HEK293 (cell line): Measurements from ENCODE around the gene HECTD4.

Source experiments
- CTCF ChIA-PET: fragments of 350-600 bp; formaldehyde crosslinking; extraction: SDS; loops from one replicate; lab custom pipeline; 2021; ENCODE audit warnings: antibody characterized with exemption; lab: Yijun Ruan, JAX
- POLR2A ChIA-PET: fragments of 300-600 bp; formaldehyde crosslinking; extraction: SDS; loops from one replicate; lab custom pipeline; 2020; ENCODE audit warnings: antibody characterized with exemption, inconsistent platforms; lab: Yijun Ruan, JAX
- H3K27ac ChIP-seq: fragments of 200-500 bp; sonication (Bioruptor generic); 2 replicates; pipeline ENCODE4 v1.5.1; 2014; ENCODE audit warnings: low read depth, low read length, control low read depth, inconsistent platforms; ENCODE audit errors: extremely low read depth
- H3K36me3 ChIP-seq, 2 experiments: fragments of 200-500 bp in 1 of 2; sonication (Bioruptor generic) in 1 of 2; 1 replicate in 1 of 2; 2 replicates in 1 of 2; pipeline ENCODE4 v1.5.1; 2014 to 2017; ENCODE audit warnings: inconsistent platforms in 2 of 2, low read length in 2 of 2; ENCODE audit not compliant: control insufficient read depth in 2 of 2, insufficient read depth in 1 of 2
- H3K4me1 ChIP-seq: fragments of 200-500 bp; sonication (Bioruptor generic); 2 replicates; pipeline ENCODE4 v1.5.1; 2014; ENCODE audit warnings: mild to moderate bottlenecking, low read length, inconsistent platforms; ENCODE audit not compliant: control insufficient read depth, insufficient read depth
- H3K4me3 ChIP-seq: 2 replicates; pipeline ENCODE4 v1.5.1; 2011; ENCODE audit warnings: low read depth, mild to moderate bottlenecking, control low read depth, low read length, moderate library complexity
- H3K9me3 ChIP-seq: fragments of 200-500 bp; sonication (Bioruptor generic); 2 replicates; pipeline ENCODE4 v1.5.1; 2014; ENCODE audit warnings: low read depth, low read length, inconsistent platforms; ENCODE audit not compliant: control insufficient read depth, insufficient read depth
- GLI4 ChIP-seq: fragments of 450-650 bp; formaldehyde crosslinking; IDR thresholded peaks from 2 replicates; pipeline ENCODE4 v1.5.1; 2016; ENCODE audit warnings: missing biosample characterization, missing genetic modification characterization
- KLF1 ChIP-seq: fragments of 450-650 bp; formaldehyde crosslinking; IDR thresholded peaks from 2 replicates; pipeline ENCODE4 v1.5.1; 2016; ENCODE audit warnings: missing biosample characterization, missing genetic modification characterization
- KLF16 ChIP-seq: fragments of 450-650 bp; formaldehyde crosslinking; IDR thresholded peaks from 2 replicates; pipeline ENCODE4 v1.5.1; 2017; ENCODE audit warnings: missing biosample characterization, missing genetic modification characterization
- RBAK ChIP-seq: fragments of 450-650 bp; formaldehyde crosslinking; IDR thresholded peaks from 2 replicates; pipeline ENCODE4 v1.5.1; 2016; ENCODE audit warnings: missing biosample characterization, missing genetic modification characterization
- SETDB1 ChIP-seq: IDR thresholded peaks from one replicate; pipeline ENCODE4 v1.6.1; 2017; ENCODE audit warnings: mild to moderate bottlenecking, low read length, moderate library complexity, mixed read lengths; ENCODE audit not compliant: insufficient read length
- TRIM28 ChIP-seq: IDR thresholded peaks from 2 replicates; pipeline ENCODE4 v1.6.1; 2011; ENCODE audit warnings: low read length, control low read depth, borderline replicate concordance
- ZFHX2 ChIP-seq: fragments of 450-650 bp; formaldehyde crosslinking; conservative IDR thresholded peaks from 2 replicates; pipeline ENCODE4 v1.5.1; 2016; ENCODE audit warnings: missing biosample characterization, missing genetic modification characterization
- ZNF155 ChIP-seq: fragments of 450-650 bp; formaldehyde crosslinking; IDR thresholded peaks from 2 replicates; pipeline ENCODE4 v1.5.1; 2016; ENCODE audit warnings: missing biosample characterization, missing genetic modification characterization
- ZNF169 ChIP-seq: fragments of 450-650 bp; formaldehyde crosslinking; IDR thresholded peaks from 2 replicates; pipeline ENCODE4 v1.5.1; 2016; ENCODE audit warnings: missing biosample characterization, missing genetic modification characterization
- ZNF184 ChIP-seq: fragments of 450-650 bp; IDR thresholded peaks from 2 replicates; pipeline ENCODE4 v1.5.1; 2018; ENCODE audit warnings: missing biosample characterization, mild to moderate bottlenecking, missing genetic modification characterization
- ZNF24 ChIP-seq: fragments of 450-650 bp; formaldehyde crosslinking; IDR thresholded peaks from 2 replicates; pipeline ENCODE4 v1.5.1; 2016; ENCODE audit warnings: missing biosample characterization, missing genetic modification characterization
- ZNF350 ChIP-seq: fragments of 450-650 bp; formaldehyde crosslinking; IDR thresholded peaks from 2 replicates; pipeline ENCODE4 v1.5.0; 2017; ENCODE audit warnings: missing biosample characterization, mild to moderate bottlenecking, missing genetic modification characterization
- ZNF48 ChIP-seq: fragments of 450-650 bp; formaldehyde crosslinking; IDR thresholded peaks from 2 replicates; pipeline ENCODE4 v1.5.1; 2016; ENCODE audit warnings: missing biosample characterization, missing genetic modification characterization
- ZNF549 ChIP-seq: fragments of 450-650 bp; IDR thresholded peaks from 2 replicates; pipeline ENCODE4 v1.5.1; 2018; ENCODE audit warnings: missing biosample characterization, missing genetic modification characterization, mild to moderate bottlenecking, inconsistent platforms, moderate library complexity
- ZNF768 ChIP-seq: fragments of 450-650 bp; formaldehyde crosslinking; IDR thresholded peaks from 2 replicates; pipeline ENCODE4 v1.5.1; 2018; ENCODE audit warnings: missing biosample characterization, mild to moderate bottlenecking, missing genetic modification characterization
- TF ChIP-seq, protein P1 (sequence below): fragments of 450-650 bp; formaldehyde crosslinking; IDR thresholded peaks from 2 replicates; pipeline ENCODE4 v1.5.1; 2017; ENCODE audit warnings: missing biosample characterization, missing genetic modification characterization
- TF ChIP-seq, protein P2 (sequence below): fragments of 450-650 bp; formaldehyde crosslinking; IDR thresholded peaks from 2 replicates; pipeline ENCODE4 v1.5.1; 2016; ENCODE audit warnings: missing biosample characterization, missing genetic modification characterization
- TF ChIP-seq, protein P3 (sequence below): fragments of 450-650 bp; formaldehyde crosslinking; IDR thresholded peaks from 2 replicates; pipeline ENCODE4 v1.5.1; 2016; ENCODE audit warnings: missing biosample characterization, missing genetic modification characterization
- TF ChIP-seq, protein P4 (sequence below): fragments of 450-650 bp; formaldehyde crosslinking; IDR thresholded peaks from 2 replicates; pipeline ENCODE4 v1.5.1; 2017; ENCODE audit warnings: missing biosample characterization, mild to moderate bottlenecking, missing genetic modification characterization, moderate library complexity
- TF ChIP-seq, protein P5 (sequence below): fragments of 450-650 bp; formaldehyde crosslinking; IDR thresholded peaks from 2 replicates; pipeline ENCODE4 v1.5.1; 2016; ENCODE audit warnings: missing biosample characterization, missing genetic modification characterization
- TF ChIP-seq, protein P6 (sequence below): fragments of 450-650 bp; formaldehyde crosslinking; IDR thresholded peaks from 2 replicates; pipeline ENCODE4 v1.5.1; 2016; ENCODE audit warnings: missing biosample characterization, missing genetic modification characterization
- TF ChIP-seq, protein P7 (sequence below): fragments of 450-650 bp; formaldehyde crosslinking; IDR thresholded peaks from 2 replicates; pipeline ENCODE4 v1.5.1; 2016; ENCODE audit warnings: missing biosample characterization, missing genetic modification characterization

The HECTD4 gene

DNA sequence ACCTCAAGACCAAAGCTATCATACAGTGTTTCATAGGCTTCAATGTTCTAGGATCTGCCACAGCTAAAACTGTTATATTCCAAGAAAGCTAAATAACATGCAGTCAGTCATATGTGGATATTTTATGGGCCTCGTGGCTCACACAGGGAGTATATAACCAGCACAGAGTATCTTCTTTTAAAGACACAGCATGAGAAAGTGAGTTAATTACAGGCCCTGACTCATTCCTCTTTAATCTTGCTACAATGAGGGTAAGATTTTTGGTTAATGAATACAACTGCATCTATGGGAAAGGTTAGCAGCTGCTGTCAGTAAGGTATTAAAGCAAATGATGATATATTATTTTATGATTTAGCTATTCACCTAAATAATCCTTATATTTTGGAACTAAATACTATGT is 145.8 kb downstream of the HECTD4 start:
- peaks cover 59 to 91% of the 10 kb centered on the region in 2 experiments for H3K36me3 ChIP-seq
- POLR2A ChIA-PET = no interaction called here
- TF ChIP-seq, protein P1, sequence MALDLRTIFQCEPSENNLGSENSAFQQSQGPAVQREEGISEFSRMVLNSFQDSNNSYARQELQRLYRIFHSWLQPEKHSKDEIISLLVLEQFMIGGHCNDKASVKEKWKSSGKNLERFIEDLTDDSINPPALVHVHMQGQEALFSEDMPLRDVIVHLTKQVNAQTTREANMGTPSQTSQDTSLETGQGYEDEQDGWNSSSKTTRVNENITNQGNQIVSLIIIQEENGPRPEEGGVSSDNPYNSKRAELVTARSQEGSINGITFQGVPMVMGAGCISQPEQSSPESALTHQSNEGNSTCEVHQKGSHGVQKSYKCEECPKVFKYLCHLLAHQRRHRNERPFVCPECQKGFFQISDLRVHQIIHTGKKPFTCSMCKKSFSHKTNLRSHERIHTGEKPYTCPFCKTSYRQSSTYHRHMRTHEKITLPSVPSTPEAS (tag by site-specific recombination) = no peak
- TF ChIP-seq, protein P2, sequence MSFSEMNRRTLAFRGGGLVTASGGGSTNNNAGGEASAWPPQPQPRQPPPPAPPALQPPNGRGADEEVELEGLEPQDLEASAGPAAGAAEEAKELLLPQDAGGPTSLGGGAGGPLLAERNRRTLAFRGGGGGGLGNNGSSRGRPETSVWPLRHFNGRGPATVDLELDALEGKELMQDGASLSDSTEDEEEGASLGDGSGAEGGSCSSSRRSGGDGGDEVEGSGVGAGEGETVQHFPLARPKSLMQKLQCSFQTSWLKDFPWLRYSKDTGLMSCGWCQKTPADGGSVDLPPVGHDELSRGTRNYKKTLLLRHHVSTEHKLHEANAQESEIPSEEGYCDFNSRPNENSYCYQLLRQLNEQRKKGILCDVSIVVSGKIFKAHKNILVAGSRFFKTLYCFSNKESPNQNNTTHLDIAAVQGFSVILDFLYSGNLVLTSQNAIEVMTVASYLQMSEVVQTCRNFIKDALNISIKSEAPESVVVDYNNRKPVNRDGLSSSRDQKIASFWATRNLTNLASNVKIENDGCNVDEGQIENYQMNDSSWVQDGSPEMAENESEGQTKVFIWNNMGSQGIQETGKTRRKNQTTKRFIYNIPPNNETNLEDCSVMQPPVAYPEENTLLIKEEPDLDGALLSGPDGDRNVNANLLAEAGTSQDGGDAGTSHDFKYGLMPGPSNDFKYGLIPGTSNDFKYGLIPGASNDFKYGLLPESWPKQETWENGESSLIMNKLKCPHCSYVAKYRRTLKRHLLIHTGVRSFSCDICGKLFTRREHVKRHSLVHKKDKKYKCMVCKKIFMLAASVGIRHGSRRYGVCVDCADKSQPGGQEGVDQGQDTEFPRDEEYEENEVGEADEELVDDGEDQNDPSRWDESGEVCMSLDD (tag by site-specific recombination) = no peak
- TF ChIP-seq ZFHX2 (tag by site-specific recombination) (no peak), ZNF169 (tag by site-specific recombination) (no peak)
- no peak overlapping the region for H3K4me3 ChIP-seq
- H3K9me3 ChIP-seq = no peaks in the 10 kb centered on the region
- H3K27ac ChIP-seq = no peak overlapping the region
- no peaks in the 10 kb centered on the region for H3K4me1 ChIP-seq
- CTCF ChIA-PET = interaction anchor here (1.1 kb wide), 1 partner anchor 151 kb away, joined by 3 read pairs; no protein-coding TSS in a partner anchor

DNA sequence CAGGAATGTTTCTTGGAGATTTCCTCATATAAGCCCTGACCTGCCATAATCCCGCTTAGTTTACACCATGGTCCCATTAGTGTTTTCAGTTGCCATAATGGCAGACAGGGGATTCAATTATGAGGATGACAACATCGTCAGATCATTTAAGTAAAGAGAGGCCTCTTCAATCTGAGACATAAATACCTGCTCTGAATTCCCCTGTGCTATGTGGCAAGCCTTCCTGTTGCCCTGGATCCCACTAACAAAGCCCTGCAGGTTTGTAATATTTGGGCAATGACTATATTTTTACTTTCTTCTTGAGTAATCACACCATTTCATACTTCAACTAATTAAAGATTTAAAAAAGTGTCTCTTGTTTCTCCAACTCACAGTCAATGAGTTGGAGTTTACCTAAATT is 147.9 kb downstream of the HECTD4 start:
- Histone ChIP-seq H3K4me3 (no peak overlapping the region), H3K9me3 (no peaks in the 10 kb centered on the region), H3K27ac (no peak overlapping the region), H3K36me3 (peaks cover 45 to 94% of the 10 kb centered on the region in 2 experiments), H3K4me1 (no peaks in the 10 kb centered on the region)
- ChIA-PET CTCF (interaction anchor here (0.7 kb wide), 1 partner anchor 138 kb away, joined by 3 read pairs; no protein-coding TSS in a partner anchor), POLR2A (no interaction called here)
- TF ChIP-seq, protein P1 (tag by site-specific recombination) = no peak
- no peak for TF ChIP-seq KLF1 (tag by site-specific recombination)
- TF ChIP-seq, protein P3, sequence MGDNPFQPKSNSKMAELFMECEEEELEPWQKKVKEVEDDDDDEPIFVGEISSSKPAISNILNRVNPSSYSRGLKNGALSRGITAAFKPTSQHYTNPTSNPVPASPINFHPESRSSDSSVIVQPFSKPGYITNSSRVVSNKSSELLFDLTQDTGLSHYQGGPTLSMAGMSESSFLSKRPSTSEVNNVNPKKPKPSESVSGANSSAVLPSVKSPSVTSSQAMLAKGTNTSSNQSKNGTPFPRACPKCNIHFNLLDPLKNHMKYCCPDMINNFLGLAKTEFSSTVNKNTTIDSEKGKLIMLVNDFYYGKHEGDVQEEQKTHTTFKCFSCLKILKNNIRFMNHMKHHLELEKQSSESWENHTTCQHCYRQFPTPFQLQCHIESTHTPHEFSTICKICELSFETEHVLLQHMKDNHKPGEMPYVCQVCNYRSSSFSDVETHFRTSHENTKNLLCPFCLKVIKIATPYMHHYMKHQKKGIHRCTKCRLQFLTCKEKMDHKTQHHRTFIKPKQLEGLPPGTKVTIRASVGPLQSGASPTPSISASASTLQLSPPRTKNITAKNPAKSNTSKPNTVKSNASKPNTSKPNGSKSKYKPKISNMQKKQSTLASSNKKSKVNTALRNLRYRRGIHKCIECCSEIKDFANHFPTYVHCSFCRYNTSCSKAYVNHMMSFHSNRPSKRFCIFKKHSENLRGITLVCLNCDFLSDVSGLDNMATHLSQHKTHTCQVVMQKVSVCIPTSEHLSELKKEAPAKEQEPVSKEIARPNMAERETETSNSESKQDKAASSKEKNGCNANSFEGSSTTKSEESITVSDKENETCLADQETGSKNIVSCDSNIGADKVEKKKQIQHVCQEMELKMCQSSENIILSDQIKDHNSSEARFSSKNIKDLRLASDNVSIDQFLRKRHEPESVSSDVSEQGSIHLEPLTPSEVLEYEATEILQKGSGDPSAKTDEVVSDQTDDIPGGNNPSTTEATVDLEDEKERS (tag by site-specific recombination) = no peak
- TF ChIP-seq, protein P4, sequence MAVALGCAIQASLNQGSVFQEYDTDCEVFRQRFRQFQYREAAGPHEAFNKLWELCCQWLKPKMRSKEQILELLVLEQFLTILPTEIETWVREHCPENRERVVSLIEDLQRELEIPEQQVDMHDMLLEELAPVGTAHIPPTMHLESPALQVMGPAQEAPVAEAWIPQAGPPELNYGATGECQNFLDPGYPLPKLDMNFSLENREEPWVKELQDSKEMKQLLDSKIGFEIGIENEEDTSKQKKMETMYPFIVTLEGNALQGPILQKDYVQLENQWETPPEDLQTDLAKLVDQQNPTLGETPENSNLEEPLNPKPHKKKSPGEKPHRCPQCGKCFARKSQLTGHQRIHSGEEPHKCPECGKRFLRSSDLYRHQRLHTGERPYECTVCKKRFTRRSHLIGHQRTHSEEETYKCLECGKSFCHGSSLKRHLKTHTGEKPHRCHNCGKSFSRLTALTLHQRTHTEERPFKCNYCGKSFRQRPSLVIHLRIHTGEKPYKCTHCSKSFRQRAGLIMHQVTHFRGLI (tag by site-specific recombination) = no peak
- no peak for TF ChIP-seq RBAK (tag by site-specific recombination)
- no peak for TF ChIP-seq ZNF768
- no peak for TF ChIP-seq KLF16
- TF ChIP-seq ZNF24 (tag by site-specific recombination) = no peak
- TF ChIP-seq, protein P5, sequence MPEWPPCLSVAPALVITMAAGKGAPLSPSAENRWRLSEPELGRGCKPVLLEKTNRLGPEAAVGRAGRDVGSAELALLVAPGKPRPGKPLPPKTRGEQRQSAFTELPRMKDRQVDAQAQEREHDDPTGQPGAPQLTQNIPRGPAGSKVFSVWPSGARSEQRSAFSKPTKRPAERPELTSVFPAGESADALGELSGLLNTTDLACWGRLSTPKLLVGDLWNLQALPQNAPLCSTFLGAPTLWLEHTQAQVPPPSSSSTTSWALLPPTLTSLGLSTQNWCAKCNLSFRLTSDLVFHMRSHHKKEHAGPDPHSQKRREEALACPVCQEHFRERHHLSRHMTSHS (tag by site-specific recombination) = no peak
- TF ChIP-seq ZNF184 (tag by site-specific recombination) = no peak
- TF ChIP-seq TRIM28 = no peak
- TF ChIP-seq, protein P6, sequence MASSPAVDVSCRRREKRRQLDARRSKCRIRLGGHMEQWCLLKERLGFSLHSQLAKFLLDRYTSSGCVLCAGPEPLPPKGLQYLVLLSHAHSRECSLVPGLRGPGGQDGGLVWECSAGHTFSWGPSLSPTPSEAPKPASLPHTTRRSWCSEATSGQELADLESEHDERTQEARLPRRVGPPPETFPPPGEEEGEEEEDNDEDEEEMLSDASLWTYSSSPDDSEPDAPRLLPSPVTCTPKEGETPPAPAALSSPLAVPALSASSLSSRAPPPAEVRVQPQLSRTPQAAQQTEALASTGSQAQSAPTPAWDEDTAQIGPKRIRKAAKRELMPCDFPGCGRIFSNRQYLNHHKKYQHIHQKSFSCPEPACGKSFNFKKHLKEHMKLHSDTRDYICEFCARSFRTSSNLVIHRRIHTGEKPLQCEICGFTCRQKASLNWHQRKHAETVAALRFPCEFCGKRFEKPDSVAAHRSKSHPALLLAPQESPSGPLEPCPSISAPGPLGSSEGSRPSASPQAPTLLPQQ (tag by site-specific recombination) = no peak
- TF ChIP-seq ZNF350 (tag by site-specific recombination) = no peak
- TF ChIP-seq, protein P7, sequence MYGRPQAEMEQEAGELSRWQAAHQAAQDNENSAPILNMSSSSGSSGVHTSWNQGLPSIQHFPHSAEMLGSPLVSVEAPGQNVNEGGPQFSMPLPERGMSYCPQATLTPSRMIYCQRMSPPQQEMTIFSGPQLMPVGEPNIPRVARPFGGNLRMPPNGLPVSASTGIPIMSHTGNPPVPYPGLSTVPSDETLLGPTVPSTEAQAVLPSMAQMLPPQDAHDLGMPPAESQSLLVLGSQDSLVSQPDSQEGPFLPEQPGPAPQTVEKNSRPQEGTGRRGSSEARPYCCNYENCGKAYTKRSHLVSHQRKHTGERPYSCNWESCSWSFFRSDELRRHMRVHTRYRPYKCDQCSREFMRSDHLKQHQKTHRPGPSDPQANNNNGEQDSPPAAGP = no peak
- no peak for TF ChIP-seq ZNF48 (tag by site-specific recombination)
- TF ChIP-seq ZNF549 (tag by site-specific recombination) = no peak
- TF ChIP-seq ZNF155 = no peak
- TF ChIP-seq GLI4 (tag by site-specific recombination) = no peak
- no peak for TF ChIP-seq SETDB1
